Fibroblast of lung (primary cell): ENCODE data around the gene LTV1.

ENCODE experiments used
- CTCF ChIP-seq, 2 donors: IDR thresholded peaks in 1 of 2; conservative IDR thresholded peaks in 1 of 2; 1 replicate in 1 of 2; 2 replicates in 1 of 2; pipeline ENCODE4 v1.5.1; 2011 to 2012; ENCODE audit warnings: low read length in 2 of 2, control low read depth in 1 of 2, inconsistent platforms in 1 of 2, low read depth in 1 of 2, mild to moderate bottlenecking in 1 of 2
- EZH2 ChIP-seq: IDR thresholded peaks from 2 replicates; pipeline ENCODE4 v1.5.1; 2012; ENCODE audit warnings: low read length, control low read depth, mild to moderate bottlenecking; ENCODE audit errors: missing control alignments

GRCh38 chr6:143863771-143864170 lies 20.6 kb downstream of the LTV1 start:
- no peak for TF ChIP-seq CTCF (conservative IDR thresholded peaks at IDR 0.05 in 1 of 2, IDR thresholded peaks at IDR 0.05 in 1 of 2; ENCODE audit: low read depth in 1 of 2, low read length in 2 of 2)
- no peak for TF ChIP-seq EZH2
